ENCODE measurements around the gene EXOC1L.

EXOC1L gene

GRCh38 chr4:55817691-55818090, 1.9 kb upstream of the EXOC1L start:
- H3K9me3 ChIP-seq (ENCODE audit: low read length): no peaks in the 10 kb centered on the region
- H3K27me3 ChIP-seq (ENCODE audit: insufficient read depth, low read length): peaks cover 30% of the 10 kb centered on the region
- no peak overlapping the region for H2AFZ ChIP-seq (ENCODE audit: low read depth, low read length)
- no peak overlapping the region for H3K4me3 ChIP-seq (ENCODE audit: low read length)
- H3K36me3 ChIP-seq (ENCODE audit: insufficient read depth, low read length): no peaks in the 10 kb centered on the region
- peaks cover 2% of the 10 kb centered on the region for H3K4me1 ChIP-seq (ENCODE audit: insufficient read depth, low read length)

DNA sequence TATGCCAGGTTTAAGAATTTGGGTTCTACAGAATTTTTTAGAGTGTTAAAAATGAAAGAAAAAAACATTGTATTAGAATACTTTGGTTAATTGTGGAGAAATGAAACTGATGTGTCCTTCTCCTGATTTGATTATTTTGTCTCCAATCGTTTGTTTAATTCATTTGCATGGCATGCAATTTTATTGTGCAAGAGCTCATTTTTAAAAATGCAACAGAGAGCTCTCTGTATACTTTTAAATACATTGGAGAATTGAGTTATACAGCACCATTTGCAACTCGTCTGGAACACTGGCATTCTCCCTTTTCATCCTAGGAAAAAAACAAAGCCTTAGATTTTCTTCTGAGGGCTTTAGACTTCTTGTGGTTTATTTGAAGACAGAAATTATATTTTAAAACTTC, 689 bp downstream of the EXOC1L start:
- no peaks in the 10 kb centered on the region for H3K9me3 ChIP-seq (ENCODE audit: low read length)
- no peaks in the 10 kb centered on the region for H3K36me3 ChIP-seq (ENCODE audit: insufficient read depth, low read length)
- peaks cover 2% of the 10 kb centered on the region for H3K4me1 ChIP-seq (ENCODE audit: insufficient read depth, low read length)
- H3K4me3 ChIP-seq (ENCODE audit: low read length): no peak overlapping the region
- peaks cover 30% of the 10 kb centered on the region for H3K27me3 ChIP-seq (ENCODE audit: insufficient read depth, low read length)
- H2AFZ ChIP-seq (ENCODE audit: low read depth, low read length): no peak overlapping the region

DNA sequence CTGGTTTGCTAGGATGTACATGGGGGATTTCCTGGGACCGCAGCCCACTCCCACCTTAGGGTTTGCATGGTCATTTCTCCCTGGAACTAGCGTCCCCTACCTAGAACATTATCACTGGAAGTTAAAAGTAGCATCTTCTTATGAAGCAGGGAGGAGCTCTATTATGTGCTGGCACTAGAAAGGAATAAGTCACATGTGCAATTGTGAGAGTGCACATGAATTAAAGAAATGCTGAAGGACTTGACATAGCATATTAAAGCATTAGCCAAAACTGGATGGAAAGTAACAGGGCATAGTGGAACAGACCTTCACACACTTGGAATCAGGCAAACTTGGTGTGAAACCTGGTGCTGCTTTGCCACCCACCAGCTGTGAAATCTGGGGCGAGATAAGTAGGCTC, 2.7 kb downstream of the EXOC1L start:
- H3K36me3 ChIP-seq (ENCODE audit: insufficient read depth, low read length): no peaks in the 10 kb centered on the region
- H2AFZ ChIP-seq (ENCODE audit: low read depth, low read length): no peak overlapping the region
- H3K27me3 ChIP-seq (ENCODE audit: insufficient read depth, low read length): peaks cover 30% of the 10 kb centered on the region
- H3K4me3 ChIP-seq (ENCODE audit: low read length): no peak overlapping the region
- peaks cover 2% of the 10 kb centered on the region for H3K4me1 ChIP-seq (ENCODE audit: insufficient read depth, low read length)
- H3K9me3 ChIP-seq (ENCODE audit: low read length): no peaks in the 10 kb centered on the region

DNA sequence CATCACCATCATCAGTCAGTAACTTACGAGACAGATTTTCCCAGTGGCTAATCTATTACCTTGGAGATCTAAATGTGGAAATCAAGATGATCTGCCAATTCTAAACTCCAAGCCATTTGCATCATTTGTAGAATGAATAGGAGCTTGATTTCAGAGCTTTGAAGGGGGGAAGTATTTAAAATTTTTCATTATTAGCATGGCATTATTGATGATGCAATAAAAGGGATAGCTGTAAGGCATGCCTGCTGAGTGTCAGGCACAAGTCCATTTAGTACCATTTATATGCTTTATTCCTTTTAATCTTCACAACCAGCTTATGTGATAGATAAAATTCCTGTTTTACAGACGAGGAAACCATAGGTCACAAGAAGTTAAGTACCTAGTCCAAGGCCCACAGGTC, 5.3 kb downstream of the EXOC1L start:
- Histone ChIP-seq H3K4me3 (ENCODE audit: low read length) (no peak overlapping the region), H3K4me1 (ENCODE audit: insufficient read depth, low read length) (peaks cover under 1% of the 10 kb centered on the region), H3K27me3 (ENCODE audit: insufficient read depth, low read length) (peaks cover 12% of the 10 kb centered on the region), H3K36me3 (ENCODE audit: insufficient read depth, low read length) (no peaks in the 10 kb centered on the region), H2AFZ (ENCODE audit: low read depth, low read length) (no peak overlapping the region), H3K9me3 (ENCODE audit: low read length) (no peaks in the 10 kb centered on the region)

GRCh38 chr4:55826986-55827385, 7.4 kb downstream of the EXOC1L start:
- Histone ChIP-seq H3K36me3 (ENCODE audit: insufficient read depth, low read length) (no peaks in the 10 kb centered on the region), H3K4me1 (ENCODE audit: insufficient read depth, low read length) (no peaks in the 10 kb centered on the region), H3K27me3 (ENCODE audit: insufficient read depth, low read length) (no peaks in the 10 kb centered on the region), H2AFZ (ENCODE audit: low read depth, low read length) (no peak overlapping the region), H3K4me3 (ENCODE audit: low read length) (no peak overlapping the region), H3K9me3 (ENCODE audit: low read length) (no peaks in the 10 kb centered on the region)

GRCh38 chr4:55827582-55827981, 8.0 kb downstream of the EXOC1L start:
- Histone ChIP-seq H2AFZ (ENCODE audit: low read depth, low read length) (no peak overlapping the region), H3K36me3 (ENCODE audit: insufficient read depth, low read length) (no peaks in the 10 kb centered on the region), H3K4me1 (ENCODE audit: insufficient read depth, low read length) (no peaks in the 10 kb centered on the region), H3K9me3 (ENCODE audit: low read length) (no peaks in the 10 kb centered on the region), H3K4me3 (ENCODE audit: low read length) (no peak overlapping the region), H3K27me3 (ENCODE audit: insufficient read depth, low read length) (no peaks in the 10 kb centered on the region)

DNA sequence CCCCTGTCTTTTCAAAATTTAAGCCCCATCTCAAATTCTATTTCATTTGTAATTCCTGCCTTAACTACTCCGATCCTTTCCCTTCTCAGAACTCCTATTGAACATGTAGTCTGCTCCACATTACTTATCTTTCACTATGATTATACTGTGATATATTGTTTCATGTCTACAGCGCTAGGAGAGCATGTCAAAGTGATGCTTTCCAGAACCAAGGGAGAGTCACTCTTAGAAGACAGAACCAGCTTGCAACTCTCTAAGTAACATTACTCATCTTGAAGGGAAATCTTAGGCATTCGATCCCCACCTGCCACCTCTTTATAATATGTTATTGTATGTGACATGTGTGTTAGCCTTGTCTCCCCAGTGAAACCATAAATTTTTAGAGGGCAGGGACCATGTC, 10.5 kb downstream of the EXOC1L start:
- Histone ChIP-seq H2AFZ (ENCODE audit: low read depth, low read length) (no peak overlapping the region), H3K4me1 (ENCODE audit: insufficient read depth, low read length) (no peaks in the 10 kb centered on the region), H3K4me3 (ENCODE audit: low read length) (no peak overlapping the region), H3K9me3 (ENCODE audit: low read length) (no peaks in the 10 kb centered on the region), H3K27me3 (ENCODE audit: insufficient read depth, low read length) (no peaks in the 10 kb centered on the region), H3K36me3 (ENCODE audit: insufficient read depth, low read length) (no peaks in the 10 kb centered on the region)

- Histone ChIP-seq H3K36me3 (ENCODE audit: insufficient read depth, low read length) (no peaks in the 10 kb centered on the region), H3K9me3 (ENCODE audit: low read length) (no peaks in the 10 kb centered on the region), H3K4me3 (ENCODE audit: low read length) (no peak overlapping the region), H3K4me1 (ENCODE audit: insufficient read depth, low read length) (no peaks in the 10 kb centered on the region), H2AFZ (ENCODE audit: low read depth, low read length) (no peak overlapping the region), H3K27me3 (ENCODE audit: insufficient read depth, low read length) (no peaks in the 10 kb centered on the region)
These were observed 11.1 kb downstream of the EXOC1L start for GRCh38 chr4:55830716-55831115.

DNA sequence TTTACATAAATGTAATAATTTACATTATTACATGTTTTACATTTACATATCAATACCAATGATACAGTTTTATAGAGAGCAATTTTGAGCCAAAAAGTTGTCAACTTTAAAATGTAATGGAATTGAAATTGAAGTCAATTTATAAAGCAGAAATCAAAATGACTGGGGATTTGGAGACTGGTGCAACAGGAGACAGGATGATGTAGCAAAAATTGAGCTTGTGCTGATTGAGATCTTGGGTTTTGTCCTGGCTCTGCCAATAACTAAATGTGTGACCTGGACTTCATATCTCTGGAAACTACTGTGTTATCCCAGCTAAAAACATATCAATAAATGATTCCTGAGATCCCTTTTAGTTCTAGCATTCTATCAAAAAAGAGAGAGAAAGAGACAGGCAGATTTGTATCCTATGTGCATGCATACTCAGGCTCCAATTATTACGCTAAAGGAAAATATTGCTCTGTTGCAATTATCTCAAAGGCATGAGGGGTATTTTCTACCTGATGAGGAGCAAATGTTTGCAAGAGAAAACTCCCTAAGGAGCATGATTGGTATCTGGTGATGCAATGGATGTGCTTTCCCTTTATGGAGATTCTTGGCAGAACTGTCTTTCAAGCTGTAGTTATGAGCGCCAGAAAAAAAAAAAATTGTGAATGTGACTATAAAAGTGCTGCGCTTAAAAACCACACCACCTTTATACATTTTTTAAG, 14.7 kb downstream of the EXOC1L start:
- H3K9me3 ChIP-seq (ENCODE audit: low read length): no peaks in the 10 kb centered on the region
- H3K4me3 ChIP-seq (ENCODE audit: low read length): no peak overlapping the region
- H3K4me1 ChIP-seq (ENCODE audit: insufficient read depth, low read length): no peaks in the 10 kb centered on the region
- no peaks in the 10 kb centered on the region for H3K27me3 ChIP-seq (ENCODE audit: insufficient read depth, low read length)
- H2AFZ ChIP-seq (ENCODE audit: low read depth, low read length): no peak overlapping the region
- no peaks in the 10 kb centered on the region for H3K36me3 ChIP-seq (ENCODE audit: insufficient read depth, low read length)

GRCh38 chr4:55837903-55838302, 18.3 kb downstream of the EXOC1L start:
- H3K27me3 ChIP-seq (ENCODE audit: insufficient read depth, low read length): no peaks in the 10 kb centered on the region
- peaks cover 2% of the 10 kb centered on the region for H3K4me1 ChIP-seq (ENCODE audit: insufficient read depth, low read length)
- H3K4me3 ChIP-seq (ENCODE audit: low read length): no peak overlapping the region
- no peak overlapping the region for H2AFZ ChIP-seq (ENCODE audit: low read depth, low read length)
- no peaks in the 10 kb centered on the region for H3K36me3 ChIP-seq (ENCODE audit: insufficient read depth, low read length)
- no peaks in the 10 kb centered on the region for H3K9me3 ChIP-seq (ENCODE audit: low read length)

GRCh38 chr4:55838356-55838755, 18.8 kb downstream of the EXOC1L start:
- Histone ChIP-seq H3K4me3 (ENCODE audit: low read length) (no peak overlapping the region), H3K36me3 (ENCODE audit: insufficient read depth, low read length) (no peaks in the 10 kb centered on the region), H2AFZ (ENCODE audit: low read depth, low read length) (no peak overlapping the region), H3K4me1 (ENCODE audit: insufficient read depth, low read length) (peaks cover 2% of the 10 kb centered on the region), H3K27me3 (ENCODE audit: insufficient read depth, low read length) (no peaks in the 10 kb centered on the region), H3K9me3 (ENCODE audit: low read length) (no peaks in the 10 kb centered on the region)

GRCh38 chr4:55838952-55839351, 19.4 kb downstream of the EXOC1L start:
- peaks cover 2% of the 10 kb centered on the region for H3K4me1 ChIP-seq (ENCODE audit: insufficient read depth, low read length)
- no peak overlapping the region for H2AFZ ChIP-seq (ENCODE audit: low read depth, low read length)
- no peaks in the 10 kb centered on the region for H3K9me3 ChIP-seq (ENCODE audit: low read length)
- H3K27me3 ChIP-seq (ENCODE audit: insufficient read depth, low read length): no peaks in the 10 kb centered on the region
- no peaks in the 10 kb centered on the region for H3K36me3 ChIP-seq (ENCODE audit: insufficient read depth, low read length)
- no peak overlapping the region for H3K4me3 ChIP-seq (ENCODE audit: low read length)

DNA sequence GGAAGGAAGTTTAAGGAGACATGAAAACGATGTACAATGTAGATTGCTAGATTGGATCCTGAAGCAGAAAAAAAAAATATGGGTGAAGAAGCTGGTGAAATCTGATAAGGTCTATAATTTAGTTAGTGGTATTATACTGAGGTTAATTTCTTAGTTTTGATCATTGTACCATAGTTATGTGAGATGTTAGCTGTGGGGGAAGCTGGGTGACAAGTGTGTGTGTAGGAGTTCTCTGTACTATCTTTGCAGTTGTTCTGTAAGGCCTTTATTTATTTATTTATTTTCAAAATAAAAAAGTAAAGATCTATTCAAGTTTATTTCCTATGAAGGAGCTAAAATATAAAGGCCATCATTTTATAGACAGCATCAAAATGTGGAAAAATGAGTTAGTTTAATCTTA, 21.4 kb downstream of the EXOC1L start:
- no peaks in the 10 kb centered on the region for H3K36me3 ChIP-seq (ENCODE audit: insufficient read depth, low read length)
- no peak overlapping the region for H3K4me3 ChIP-seq (ENCODE audit: low read length)
- no peak overlapping the region for H2AFZ ChIP-seq (ENCODE audit: low read depth, low read length)
- H3K9me3 ChIP-seq (ENCODE audit: low read length): no peaks in the 10 kb centered on the region
- H3K4me1 ChIP-seq (ENCODE audit: insufficient read depth, low read length): peaks cover 2% of the 10 kb centered on the region
- no peaks in the 10 kb centered on the region for H3K27me3 ChIP-seq (ENCODE audit: insufficient read depth, low read length)
